EH (cell line): ENCODE measurements around the gene SCGB1C2.
"Not testable (repeated sequence)": the region's sequence is repeated elsewhere in the genome, so short reads cannot be mapped to it uniquely, and the experiment has no call there.

Source experiments
- DNase-seq: peaks from one replicate; pipeline ENCODE4 v3.0.0-alpha.2; 2015; ENCODE audit warnings: low read depth

SCGB1C2 gene

DNA sequence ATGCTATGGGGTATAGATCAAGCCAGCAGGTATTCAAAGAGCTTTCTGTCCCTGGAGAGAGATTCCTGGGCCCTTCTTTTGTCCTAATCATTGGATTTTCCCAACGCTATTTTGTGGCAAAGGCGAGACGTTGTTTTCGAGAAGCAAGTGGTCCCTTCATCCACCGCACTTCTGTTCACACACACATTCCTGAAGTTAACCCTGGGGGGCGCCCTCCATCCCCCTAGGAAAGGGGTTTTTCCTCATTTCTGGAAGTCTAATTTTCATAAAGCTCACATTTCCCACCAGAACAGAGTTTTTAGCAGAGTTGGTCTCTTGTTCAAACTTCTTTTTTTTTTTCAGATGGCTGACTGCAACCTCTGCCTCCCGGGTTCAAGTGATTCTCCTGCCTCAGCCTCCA is 11.9 kb downstream of the SCGB1C2 start:
- no peak for DNase-seq

DNA sequence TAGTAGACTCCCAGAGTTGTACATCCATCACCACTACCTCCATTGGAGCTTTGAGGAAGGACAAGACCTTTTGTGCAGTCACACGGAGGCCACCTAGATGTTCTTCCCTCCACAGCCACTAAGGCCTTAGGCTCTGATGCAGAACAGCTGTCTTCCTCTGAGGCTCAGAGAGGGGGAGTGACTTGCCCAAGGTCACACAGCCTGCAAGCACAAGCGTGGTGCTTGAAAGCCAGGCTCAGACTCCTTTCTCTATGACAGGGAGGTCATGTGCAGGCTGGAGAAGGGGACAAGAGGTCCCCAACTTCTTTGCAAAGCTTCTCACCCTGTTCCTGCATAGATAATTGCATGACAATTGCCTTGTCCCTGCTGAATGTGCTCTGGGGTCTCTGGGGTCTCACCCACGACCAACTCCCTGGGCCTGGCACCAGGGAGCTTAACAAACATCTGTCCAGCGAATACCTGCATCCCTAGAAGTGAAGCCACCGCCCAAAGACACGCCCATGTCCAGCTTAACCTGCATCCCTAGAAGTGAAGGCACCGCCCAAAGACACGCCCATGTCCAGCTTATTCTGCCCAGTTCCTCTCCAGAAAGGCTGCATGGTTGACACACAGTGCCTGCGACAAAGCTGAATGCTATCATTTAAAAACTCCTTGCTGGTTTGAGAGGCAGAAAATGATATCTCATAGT is 12.7 kb downstream of the SCGB1C2 start:
- DNase-seq, result no peak

DNA sequence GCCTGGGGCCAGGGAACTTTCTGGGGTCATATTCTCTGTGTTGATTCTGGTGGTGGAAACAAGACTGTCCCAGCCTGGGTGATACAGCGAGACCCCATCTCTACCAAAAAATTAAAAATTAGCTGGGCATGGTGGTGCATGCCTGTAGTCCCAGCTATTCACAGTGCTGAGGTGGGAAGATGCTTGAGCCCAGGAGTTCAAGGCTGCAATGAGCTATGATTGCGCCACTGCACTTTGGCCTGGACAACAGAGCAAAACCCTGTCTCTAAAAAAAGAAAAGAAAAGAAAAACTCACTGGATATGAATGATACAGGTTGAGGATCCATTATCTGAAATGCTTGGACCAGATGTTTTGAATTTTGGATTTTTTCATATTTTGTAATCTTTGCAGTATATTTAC is 13.6 kb downstream of the SCGB1C2 start:
- no peak for DNase-seq

DNA sequence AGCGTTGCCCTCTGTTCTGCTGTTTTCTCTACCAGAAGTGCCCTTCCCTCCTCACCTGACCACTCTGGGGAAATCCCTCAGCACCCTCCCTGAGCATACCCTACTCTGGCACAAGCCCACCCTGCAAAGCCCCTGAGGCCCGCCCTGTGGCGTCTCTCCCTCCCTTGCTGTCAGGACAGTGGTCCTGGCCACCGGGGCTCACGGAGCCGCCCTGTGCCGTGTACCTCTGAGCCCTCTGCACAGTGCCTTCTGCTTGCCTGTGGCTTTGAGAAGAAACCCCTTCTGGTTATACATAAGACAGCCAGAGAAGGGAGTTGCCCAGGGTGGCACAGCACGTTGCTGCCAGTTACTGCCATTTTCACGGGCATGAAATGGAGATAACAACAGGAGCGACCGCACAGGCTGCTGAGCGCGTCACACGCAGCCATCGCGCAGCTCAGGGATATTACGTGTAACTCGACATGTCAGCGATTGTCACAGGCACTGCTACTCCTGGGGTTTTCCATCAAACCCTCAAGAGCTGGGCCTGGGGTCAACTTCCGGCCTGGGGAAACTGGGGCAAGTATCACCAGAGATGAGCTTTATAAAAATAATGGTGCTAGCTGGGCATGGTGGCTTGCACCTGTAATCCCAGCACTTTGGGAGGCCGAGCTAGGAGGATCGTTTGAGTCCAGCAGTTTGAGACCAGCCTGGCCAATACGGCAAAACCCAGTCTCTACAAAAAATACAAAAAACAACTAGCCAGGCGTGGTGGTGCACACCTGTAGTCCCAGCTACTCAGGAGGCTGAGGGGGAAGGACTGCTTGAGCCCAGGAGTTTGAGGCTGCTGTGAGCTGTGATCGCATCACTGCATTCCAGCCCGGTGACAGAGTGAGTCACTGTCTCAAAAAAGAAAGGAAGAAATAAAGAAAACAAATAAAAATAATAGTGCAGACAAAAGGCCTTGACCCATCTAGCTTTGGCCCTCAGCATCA is 14.8 kb downstream of the SCGB1C2 start:
- DNase-seq, result peak; percentile 43

DNA sequence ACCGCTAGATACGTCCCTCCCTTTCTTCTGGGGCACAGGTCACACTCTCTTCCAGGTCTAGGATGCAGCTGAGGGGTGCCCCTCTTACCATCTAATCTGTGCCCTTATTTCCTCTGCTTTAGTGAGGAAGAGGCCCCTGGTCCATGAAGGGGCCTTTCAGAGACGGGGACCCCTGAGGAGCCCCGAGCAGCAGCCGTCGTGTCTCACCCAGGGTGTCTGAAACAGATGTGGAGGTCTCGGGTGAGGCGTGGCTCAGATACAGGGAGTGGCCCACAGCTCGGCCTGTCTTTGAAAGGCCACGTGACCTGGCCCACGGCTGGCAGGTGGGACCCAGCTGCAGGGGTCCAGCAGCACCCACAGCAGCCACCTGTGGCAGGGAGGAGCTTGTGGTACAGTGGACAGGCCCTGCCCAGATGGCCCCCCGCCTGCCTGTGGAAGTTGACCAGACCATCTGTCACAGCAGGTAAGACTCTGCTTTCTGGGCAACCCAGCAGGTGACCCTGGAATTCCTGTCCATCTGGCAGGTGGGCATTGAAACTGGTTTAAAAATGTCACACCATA is 15.6 kb downstream of the SCGB1C2 start:
- DNase-seq, result no peak

DNA sequence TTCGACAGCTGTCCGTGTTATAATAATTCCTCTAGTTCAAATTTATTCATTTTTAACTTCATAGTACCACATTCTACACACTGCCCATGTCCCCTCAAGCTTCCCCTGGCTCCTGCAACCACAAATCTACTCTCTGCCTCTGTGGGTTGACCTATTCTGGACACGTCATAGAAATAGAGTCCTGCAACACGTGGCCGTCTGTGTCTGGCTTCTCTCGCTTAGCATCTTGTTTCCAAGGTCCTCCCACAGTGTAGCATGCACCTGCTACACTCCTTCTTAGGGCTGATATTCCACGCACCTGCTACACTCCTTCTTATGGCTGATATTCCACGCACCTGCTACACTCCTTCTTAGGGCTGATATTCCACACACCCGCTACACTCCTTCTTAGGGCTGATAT is 16.5 kb downstream of the SCGB1C2 start:
- no peak for DNase-seq

DNA sequence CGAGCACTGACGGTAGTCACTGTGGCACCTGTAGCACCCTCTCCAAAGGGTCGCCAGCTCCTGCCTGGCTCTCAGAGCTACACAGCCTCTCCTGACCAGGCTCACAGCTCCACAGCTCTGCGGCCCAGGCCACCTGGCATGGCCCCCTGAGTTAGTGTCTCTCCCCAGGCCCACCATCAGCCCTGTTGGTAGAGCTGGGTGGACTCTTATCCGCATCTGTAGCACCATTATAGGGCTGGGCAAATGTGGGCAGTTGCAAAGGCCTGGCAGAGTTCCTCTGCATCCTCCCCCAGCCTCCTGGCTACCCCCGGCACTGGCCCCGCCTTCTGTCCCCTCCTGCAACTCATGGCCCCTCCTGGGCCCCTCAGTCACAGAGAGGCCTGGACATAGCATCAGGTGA is 18.2 kb downstream of the SCGB1C2 start:
- no peak for DNase-seq

DNA sequence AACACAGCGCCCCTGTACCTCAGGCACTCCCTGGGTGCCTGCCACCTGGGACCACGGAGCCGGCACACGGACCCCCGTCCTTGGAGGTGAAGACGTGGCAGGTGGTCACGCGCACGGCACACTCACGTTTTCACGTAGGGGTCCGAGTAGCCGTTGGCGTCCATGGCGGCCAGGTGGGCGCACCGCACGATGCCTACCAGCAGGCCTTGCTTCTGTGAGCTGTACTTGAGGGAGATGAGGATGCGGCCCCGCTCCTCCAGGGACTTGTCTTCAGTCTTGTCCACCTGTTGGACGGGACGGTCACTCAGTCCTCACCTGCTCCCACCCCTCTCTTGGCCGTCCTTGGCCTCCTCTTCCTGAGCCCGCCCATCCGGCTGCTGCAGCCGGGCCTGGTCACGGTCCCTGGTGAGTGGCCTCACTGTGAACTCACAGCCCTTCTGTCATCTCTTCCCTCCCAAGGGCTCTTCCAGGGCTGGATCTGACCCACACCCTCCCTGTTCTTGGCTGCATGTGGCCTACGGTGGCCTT is 18.8 kb downstream of the SCGB1C2 start:
- DNase-seq, result no peak

DNA sequence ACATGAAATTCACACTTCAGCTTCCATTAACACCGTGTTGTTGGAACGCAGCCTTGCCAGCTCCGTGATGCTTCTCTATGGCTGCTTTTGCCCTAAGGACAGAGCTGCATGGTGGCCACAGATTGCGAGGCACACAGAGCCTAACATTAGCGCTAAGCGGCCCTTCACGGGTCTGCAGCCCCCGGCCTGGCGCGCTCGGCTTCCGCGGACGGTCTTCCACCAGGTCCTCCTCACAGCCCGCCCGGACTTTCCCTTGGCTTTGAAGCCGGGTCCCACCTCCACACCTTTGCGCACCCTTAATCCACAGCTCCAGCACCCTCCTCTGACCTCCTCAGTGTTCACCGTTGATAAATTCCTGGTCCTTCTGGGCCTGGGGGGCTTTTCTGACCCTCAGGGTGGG is 19.6 kb downstream of the SCGB1C2 start:
- DNase-seq, result no peak

DNA sequence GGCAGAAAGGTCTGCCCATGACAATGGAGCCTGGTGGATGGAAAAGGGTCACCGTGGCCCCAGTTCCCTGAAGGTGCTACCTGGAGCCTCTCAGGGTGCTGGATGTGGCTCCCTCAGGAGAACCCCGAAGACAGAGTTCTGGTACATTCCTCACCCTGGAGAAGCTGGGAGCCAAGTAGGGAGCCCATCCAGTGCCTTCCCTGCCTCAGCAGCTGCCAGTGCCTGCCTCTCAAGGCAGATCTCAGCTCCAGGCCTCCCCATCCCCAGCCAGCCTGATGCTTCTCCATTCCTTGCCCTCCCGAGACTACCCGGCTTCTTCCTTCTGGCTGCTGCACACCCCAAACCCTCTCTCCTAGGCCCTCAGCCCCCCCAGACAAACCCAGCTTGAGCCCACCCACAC is 20.5 kb downstream of the SCGB1C2 start:
- DNase-seq, result no peak

DNA sequence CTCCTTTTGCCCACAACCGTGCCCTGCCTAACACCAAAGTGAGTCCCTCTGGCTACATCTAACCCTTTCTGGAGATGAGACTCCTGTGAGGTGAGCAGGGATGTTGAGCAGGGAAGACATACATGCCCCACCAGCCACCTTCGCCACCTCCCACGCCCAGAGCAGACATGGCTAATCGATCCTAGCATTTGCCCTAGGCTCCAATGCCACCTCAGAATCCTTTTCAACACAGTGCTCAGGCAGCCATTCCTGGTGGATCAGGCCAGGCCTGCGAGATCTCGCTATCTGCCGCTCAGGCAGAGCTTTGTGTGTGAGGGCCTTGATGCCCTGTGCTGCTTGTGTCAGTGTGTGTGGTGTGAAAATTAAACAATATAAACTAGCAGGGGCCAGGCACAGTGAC is 21.0 kb downstream of the SCGB1C2 start:
- no peak for DNase-seq

DNA sequence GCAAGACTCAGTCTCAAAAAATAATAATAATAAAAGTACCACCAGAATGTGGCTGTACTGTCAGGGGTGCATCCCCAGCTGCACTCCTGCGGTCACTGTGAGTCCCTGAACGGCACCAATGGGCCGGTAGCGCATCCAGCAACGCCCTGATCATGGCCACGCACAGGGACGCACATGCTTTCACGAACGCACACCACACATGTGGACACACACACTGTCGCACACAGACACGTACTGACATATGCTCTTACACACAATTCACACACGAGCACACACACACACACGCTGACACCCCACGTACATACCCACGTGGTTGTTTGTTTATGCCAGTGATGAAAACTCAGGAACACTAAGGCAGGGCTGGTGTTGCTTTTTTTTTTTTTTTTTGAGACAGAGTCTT is 22.2 kb downstream of the SCGB1C2 start:
- DNase-seq, result no peak

DNA sequence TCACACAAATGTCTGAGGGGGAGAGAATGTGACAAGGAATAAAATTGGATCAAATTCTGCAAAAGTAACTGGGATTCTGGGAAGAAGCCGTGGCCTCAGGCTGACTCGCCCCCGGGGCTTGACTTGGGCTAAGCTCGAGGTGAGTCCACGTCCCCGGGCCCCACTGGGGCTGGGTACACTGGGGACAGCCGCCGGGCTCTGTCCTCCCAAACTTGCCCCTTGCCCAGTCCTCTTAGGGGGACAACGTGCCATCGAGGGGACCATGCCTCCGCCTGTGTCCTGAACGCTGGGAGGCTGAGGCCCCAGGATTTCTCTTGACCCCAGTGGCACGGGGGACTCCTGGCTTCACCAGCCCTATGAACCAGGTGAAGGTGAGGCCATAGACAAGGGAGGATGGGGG is 23.0 kb downstream of the SCGB1C2 start:
- DNase-seq, result no peak

DNA sequence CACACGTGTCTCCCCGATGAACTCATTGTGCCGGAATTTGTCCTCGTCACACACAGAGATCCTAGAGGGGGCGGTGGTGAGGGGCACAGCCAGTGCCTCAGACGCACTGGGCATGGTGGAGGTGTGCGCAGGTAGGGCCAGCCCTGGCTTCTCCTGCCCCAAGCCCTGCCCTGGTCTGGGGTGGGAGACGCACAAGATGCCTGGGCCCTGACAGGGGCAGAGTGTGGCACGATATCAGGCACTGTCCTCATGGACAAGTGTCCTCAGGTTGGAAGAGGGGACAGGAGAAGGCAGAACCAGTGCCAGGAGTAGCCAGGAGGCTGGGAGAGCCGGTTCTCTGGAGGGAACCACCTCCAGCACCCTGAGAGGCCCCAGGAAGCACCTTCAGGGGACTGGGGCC is 24.1 kb downstream of the SCGB1C2 start:
- DNase-seq, result no peak

DNA sequence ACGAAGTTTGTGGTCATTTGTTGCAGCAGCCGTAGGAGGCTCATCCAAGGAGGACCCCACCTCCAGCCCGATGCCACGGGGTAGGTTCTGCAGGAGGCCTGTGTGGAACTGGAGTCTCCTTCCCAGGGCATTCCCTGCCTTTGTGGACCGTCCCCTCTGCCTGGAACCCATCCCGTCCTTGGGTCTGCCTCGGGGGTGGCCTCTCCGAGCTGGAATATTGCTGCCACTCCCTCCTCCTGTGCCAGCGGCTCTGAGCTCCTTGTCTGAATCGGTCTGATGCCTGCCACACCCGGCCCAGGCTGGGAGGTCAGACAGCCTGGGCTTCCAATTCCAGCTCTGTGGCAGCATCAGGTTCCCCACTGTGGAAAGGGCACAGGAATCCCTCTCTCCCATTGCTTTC is 25.3 kb downstream of the SCGB1C2 start:
- no peak for DNase-seq

DNA sequence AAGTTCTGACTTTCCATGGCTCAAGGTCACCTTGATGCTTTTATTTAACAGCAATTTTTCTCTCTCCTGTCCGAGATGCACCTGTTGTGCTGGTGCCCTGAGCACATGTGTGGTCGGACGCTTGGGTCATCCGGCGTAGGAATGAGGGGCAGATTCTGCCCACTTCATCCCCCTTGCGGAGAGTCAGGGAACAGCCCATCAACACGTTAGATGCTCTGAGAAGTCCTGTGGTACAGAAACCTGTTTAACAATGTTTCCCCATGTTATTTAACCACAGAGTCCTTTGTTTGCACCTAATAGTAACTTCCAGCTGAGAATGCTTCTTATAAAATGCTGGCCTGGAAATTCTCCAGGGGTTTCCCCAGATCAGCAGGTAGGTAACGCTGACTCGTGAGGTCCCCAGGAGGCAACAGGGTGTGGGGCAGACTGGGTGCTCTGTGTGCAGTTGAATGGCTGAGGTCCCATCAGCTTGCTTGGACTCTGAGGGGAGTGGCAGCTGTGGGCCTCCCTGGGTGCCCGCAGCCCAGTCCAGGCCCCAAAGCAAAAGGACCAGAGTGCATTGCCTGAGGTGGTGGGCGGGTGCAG is 26.2 kb downstream of the SCGB1C2 start:
- no peak for DNase-seq

DNA sequence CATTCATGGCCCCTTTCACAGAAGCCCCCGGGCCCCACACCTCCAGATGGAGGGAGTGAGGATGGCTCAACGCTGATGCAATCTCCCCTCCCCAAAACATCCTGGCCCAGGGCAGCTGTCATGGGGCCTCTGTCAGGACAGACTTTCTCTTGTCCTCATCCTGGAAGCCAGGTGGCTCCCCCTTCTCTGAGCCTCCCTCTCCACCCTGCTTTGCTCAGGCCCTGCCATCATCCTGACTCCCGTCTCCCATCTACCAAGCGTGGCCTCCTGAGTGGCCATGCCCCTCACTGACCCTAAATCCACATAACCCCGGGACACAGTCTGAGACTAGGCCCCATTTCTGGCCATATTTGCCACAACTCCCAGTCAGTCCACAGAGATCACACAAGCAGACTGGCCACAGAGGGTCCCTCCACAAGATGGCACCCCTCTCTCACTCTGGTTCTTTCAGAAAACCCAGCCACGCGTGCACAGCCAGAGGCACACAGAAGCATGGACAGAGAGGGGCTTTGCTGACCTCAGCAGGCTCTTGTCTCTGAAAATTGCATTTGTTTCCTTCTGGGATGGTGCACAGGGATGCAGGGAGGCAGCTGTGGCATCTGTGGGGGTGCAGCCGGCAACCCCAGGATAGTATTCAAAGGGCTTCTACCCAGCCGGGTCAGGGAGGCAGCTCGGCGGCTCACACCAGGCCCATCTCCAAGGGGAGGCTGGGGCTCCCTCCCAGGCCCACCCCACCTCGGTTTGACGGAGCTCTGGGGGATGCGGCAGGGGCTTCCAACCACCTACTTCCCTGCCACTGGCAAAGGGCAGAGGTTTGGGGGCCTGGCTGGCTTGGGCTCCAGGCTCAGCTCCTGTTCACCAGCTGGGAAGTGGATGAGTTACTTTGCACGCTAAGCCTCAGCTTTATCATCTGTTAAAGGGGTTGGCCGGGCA is 27.2 kb downstream of the SCGB1C2 start:
- peak; percentile 55 for DNase-seq

DNA sequence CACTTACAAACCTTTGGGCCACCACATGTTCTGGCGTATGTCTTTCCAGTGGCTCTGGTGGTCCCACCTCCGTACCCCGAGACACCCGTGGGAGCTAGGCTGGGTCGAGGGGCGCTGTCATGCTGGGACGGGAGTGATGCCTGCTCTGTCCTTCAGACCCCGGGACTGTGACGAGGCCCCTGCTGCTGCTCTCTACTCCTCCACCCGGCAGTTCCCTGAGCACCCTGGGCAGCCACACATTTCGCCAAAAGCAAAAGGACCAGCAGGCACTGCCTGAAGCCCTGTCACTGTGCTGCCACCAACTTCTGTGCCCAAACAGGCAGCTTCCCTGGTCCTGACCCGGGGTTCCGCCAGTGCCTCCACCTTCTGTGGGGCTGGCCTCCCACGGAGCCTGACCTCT is 28.6 kb downstream of the SCGB1C2 start:
- DNase-seq, result no peak

DNA sequence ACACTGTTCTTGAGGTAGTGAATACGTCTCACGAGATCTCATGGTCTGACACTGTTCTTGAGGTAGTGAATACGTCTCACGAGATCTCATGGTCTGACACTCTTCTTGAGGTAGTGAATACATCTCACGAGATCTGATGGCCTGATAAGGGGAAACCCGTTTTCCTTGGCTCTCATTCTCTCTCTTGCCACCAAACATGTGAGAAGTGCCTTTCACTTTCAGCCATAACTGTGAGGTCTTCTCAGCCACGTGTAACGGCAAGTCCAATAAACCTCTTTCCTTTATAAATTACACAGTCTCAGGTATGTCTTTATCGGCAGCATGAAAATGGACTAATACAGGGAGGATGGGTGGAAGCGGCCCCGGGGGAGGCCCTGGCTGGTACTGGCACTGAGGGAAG is 31.2 kb downstream of the SCGB1C2 start:
- DNase-seq, result not testable (repeated sequence)

DNA sequence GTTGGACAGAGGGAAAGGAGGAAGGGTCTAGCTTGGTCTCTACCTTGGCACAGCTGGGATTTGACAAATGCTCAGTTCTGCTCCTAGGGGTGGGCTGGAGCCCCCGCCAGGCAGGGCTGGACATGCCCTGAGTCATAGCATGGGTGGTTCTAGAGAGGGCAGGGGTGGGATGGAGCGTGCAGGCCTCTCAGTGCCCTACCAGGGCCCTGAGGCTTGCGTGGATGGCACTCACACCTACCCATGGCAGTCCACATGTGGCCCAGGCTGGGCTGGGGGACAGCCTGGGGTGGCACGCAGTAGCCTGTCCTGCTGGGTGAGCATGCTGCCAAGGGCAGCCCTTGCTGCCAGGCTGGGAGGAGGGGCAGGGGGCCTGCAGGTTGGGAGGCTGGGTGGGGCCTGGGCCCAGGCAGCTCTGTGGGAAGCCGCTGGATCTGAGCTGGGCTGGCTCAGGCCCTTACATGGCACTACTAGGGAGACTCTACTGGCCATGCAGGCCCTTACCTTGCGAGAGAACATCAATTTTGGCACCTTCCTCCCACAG is 32.8 kb downstream of the SCGB1C2 start:
- no peak for DNase-seq

DNA sequence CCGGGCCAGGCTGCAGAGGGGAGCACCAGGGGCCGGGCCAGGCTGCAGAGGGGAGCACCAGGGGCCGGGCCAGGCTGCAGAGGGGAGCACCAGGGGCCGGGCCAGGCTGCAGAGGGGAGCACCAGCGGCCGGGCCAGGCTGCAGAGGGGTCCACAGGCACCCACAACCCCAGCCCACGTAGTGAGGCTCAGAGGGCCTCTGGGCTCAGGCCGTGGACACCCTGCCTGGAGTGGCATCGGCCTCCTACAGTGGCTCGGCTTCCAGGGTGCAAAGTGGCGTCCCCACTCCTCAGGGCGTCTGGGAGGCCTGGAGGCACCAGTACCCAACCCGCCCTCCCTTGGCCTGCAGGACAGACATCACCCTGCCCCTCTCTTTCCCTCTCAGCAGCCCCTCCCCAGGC is 34.5 kb downstream of the SCGB1C2 start:
- no peak for DNase-seq
